ENCODE measurements around the gene MIPEP. TPM values are rescaled to one million over a fixed set of nuclear protein-coding genes. Genes with fewer than 3 reads are reported as not detected.

MIPEP gene
- total and polyA plus RNA-seq, 2 experiments from 2014 or later = 17.1 to 19.8 TPM

DNA sequence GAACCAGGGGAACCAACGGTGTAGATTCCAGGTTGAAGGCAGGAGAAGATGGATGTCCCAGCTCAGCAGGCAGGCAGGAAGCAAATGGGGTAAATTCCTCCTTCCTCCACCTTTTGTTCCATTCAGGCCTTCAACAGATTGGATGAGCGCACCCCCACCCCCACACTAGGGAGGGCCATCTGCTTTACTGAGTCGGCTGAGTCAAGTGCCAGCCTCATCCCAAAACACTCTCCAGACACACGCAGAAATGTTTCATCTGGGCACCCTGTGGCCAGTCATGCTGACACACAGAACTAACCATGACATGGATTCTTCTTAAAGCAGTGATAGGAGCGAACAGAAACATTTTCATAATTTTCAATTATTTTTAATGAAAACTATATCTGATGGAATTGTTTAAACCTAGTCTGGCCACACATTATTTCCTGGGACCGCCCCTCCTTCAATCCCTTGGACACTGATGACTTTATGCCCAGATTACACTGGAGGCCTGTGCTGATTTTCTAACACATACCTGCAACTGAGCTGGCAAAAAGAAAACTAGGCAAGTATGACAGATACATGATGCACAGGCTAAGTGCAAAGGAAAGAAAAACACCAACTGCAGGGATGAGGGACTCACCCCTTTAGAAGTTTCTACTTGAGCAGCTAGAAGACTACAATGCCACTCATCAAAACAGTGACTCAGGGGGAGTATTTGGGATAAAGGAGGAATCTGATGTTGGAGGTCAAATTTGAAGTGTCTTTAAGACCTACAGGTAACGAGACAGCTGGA, 164.8 kb downstream of the MIPEP start:
- Histone ChIP-seq H3K27me3 (no peaks in the 10 kb centered on the region), H2AFZ (no peak overlapping the region), H3K27ac (no peak overlapping the region), H3K4me1 (ENCODE audit: insufficient read depth) (no peaks in the 10 kb centered on the region), H3K4me2 (no peak overlapping the region), H3K4me3 (no peak overlapping the region), H3K9me2 (replicated peaks; ENCODE audit: insufficient read depth) (no peaks in the 10 kb centered on the region), H3K9me3 (ENCODE audit: low read depth) (no peaks in the 10 kb centered on the region), H3K79me2 (no peaks in the 10 kb centered on the region), H4K20me1 (ENCODE audit: insufficient read depth, poor library complexity, severe bottlenecking) (no peaks in the 10 kb centered on the region), H3K36me3 (replicated peaks; ENCODE audit: insufficient read depth, low read depth) (no peaks in the 10 kb centered on the region)
- TF ChIP-seq EZH2phosphoT487 (IDR thresholded peaks at IDR 0.05; ENCODE audit: low read depth, severe bottlenecking, unreplicated experiment) = no peak
- TF ChIP-seq, protein P1, sequence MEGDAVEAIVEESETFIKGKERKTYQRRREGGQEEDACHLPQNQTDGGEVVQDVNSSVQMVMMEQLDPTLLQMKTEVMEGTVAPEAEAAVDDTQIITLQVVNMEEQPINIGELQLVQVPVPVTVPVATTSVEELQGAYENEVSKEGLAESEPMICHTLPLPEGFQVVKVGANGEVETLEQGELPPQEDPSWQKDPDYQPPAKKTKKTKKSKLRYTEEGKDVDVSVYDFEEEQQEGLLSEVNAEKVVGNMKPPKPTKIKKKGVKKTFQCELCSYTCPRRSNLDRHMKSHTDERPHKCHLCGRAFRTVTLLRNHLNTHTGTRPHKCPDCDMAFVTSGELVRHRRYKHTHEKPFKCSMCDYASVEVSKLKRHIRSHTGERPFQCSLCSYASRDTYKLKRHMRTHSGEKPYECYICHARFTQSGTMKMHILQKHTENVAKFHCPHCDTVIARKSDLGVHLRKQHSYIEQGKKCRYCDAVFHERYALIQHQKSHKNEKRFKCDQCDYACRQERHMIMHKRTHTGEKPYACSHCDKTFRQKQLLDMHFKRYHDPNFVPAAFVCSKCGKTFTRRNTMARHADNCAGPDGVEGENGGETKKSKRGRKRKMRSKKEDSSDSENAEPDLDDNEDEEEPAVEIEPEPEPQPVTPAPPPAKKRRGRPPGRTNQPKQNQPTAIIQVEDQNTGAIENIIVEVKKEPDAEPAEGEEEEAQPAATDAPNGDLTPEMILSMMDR (IDR thresholded peaks at IDR 0.05; ENCODE audit: poor library complexity) = no peak
- 85% methylated on average over 7 of the region's 7 CpGs for WGBS (ENCODE audit: low lambda C conversion rate, missing lambda C conversion rate)
- no peak for DNase-seq (ENCODE audit: low spot score)

GRCh38 chr13:23723471-23723870, 165.7 kb downstream of the MIPEP start:
- Histone ChIP-seq H3K27me3 (no peaks in the 10 kb centered on the region), H4K20me1 (ENCODE audit: insufficient read depth, poor library complexity, severe bottlenecking) (no peaks in the 10 kb centered on the region), H3K27ac (peak overlapping the region; percentile 40), H3K4me2 (no peak overlapping the region), H3K4me1 (ENCODE audit: insufficient read depth) (peaks cover 3% of the 10 kb centered on the region), H3K79me2 (no peaks in the 10 kb centered on the region), H3K36me3 (replicated peaks; ENCODE audit: insufficient read depth, low read depth) (no peaks in the 10 kb centered on the region), H2AFZ (no peak overlapping the region), H3K4me3 (no peak overlapping the region), H3K9me2 (replicated peaks; ENCODE audit: insufficient read depth) (no peaks in the 10 kb centered on the region), H3K9me3 (ENCODE audit: low read depth) (no peaks in the 10 kb centered on the region)
- TF ChIP-seq EZH2 (IDR thresholded peaks at IDR 0.05; ENCODE audit: borderline replicate concordance) (no peak), EZH2phosphoT487 (IDR thresholded peaks at IDR 0.05; ENCODE audit: low read depth, severe bottlenecking, unreplicated experiment) (no peak)
- TF ChIP-seq, protein P1 (IDR thresholded peaks at IDR 0.05; ENCODE audit: poor library complexity) = no peak
- WGBS (ENCODE audit: low lambda C conversion rate, missing lambda C conversion rate) = 36% methylated on average over 1 of the region's 1 CpG
- DNase-seq (ENCODE audit: low spot score) = no peak

- Histone ChIP-seq H3K4me2 (no peak overlapping the region), H3K79me2 (no peaks in the 10 kb centered on the region), H3K4me3 (no peak overlapping the region), H3K36me3 (replicated peaks; ENCODE audit: insufficient read depth, low read depth) (no peaks in the 10 kb centered on the region), H2AFZ (no peak overlapping the region), H3K9me2 (replicated peaks; ENCODE audit: insufficient read depth) (no peaks in the 10 kb centered on the region), H3K27me3 (no peaks in the 10 kb centered on the region), H3K27ac (peak overlapping the region; percentile 40), H3K9me3 (ENCODE audit: low read depth) (no peaks in the 10 kb centered on the region), H4K20me1 (ENCODE audit: insufficient read depth, poor library complexity, severe bottlenecking) (no peaks in the 10 kb centered on the region), H3K4me1 (ENCODE audit: insufficient read depth) (peaks cover 3% of the 10 kb centered on the region)
- TF ChIP-seq EZH2 (IDR thresholded peaks at IDR 0.05; ENCODE audit: borderline replicate concordance) (no peak), EZH2phosphoT487 (IDR thresholded peaks at IDR 0.05; ENCODE audit: low read depth, severe bottlenecking, unreplicated experiment) (no peak)
- TF ChIP-seq, protein P1 (IDR thresholded peaks at IDR 0.05; ENCODE audit: poor library complexity) = no peak
- no peak for DNase-seq (ENCODE audit: low spot score)
- WGBS (ENCODE audit: low lambda C conversion rate, missing lambda C conversion rate) = 70% methylated on average over 6 of the region's 6 CpGs
Measured at GRCh38 chr13:23722726-23723453, 166.3 kb downstream of the MIPEP start.

Data from hepatocyte (in vitro differentiated cells).